NCI-H748 treated with DMSO at 0.1 percent for 48 hours (cell line): ENCODE measurements around the gene TET3.

Experiments
- DNase-seq: peaks from one replicate; lab custom pipeline; 2025; lab: John Stamatoyannopoulos, UW

Gene TET3

DNA sequence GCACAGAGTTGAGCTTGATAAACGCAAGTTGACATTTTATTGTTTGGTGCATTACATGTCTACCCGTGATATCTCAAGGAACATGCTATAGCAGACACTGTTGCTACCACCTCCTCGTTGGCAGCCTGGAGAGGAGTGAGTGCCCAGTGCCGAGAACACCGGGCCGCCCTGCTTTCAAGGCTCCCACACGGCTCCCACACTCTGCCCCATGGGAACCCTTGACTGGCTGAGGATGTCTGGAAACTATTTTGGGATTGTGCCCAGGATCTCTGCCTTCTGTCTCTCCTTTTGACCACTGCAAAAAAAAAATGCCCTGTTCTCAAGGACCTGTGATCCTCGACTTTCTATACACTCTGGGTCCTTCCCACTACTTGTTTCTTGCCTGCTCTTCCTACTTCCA, 21.1 kb downstream of the TET3 start:
- DNase-seq, result no peak

GRCh38 chr2:74006459-74006858, 21.7 kb downstream of the TET3 start:
- no peak for DNase-seq

DNA sequence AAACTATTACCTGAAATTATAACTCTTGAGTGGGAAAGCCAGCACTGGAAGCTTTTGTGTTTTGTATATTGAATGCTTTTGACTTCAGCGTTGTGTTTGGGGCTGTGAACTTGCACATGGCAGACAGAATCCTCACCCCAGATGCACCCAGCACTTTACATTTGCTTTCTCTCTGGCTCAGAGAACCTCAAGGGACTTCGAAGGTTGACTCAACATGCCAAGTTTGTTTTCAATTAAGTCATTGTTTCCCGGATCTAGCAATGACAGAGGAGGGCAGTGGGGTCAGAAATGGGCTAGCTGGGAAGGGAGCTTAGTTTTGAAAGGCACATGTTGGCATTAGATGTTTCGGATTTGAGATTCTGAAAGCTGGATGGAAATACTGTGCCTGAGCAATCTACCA, 22.4 kb downstream of the TET3 start:
- no peak for DNase-seq

DNA sequence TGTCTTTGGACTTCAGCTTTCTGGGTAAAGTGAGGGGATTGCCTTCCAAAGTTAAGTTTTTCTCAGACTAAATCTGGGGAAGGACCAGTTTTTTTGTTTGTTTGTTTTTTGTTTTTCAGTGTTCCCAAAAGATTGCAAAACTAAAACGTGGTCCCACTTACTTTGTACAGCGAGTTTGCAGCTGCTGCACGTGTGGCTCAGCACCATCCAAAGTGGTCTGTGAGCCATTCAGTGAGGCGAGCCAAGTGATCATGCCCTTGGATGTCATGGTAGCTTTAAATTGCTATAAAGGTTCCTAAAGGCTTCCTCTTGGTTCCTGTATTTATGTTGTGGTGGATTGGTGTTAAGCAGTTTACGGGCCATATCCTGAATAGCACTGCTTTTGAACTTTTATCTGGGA, 23.0 kb downstream of the TET3 start:
- no peak for DNase-seq

- no peak for DNase-seq
Measured at GRCh38 chr2:74008761-74009395, 24.2 kb downstream of the TET3 start.

DNA sequence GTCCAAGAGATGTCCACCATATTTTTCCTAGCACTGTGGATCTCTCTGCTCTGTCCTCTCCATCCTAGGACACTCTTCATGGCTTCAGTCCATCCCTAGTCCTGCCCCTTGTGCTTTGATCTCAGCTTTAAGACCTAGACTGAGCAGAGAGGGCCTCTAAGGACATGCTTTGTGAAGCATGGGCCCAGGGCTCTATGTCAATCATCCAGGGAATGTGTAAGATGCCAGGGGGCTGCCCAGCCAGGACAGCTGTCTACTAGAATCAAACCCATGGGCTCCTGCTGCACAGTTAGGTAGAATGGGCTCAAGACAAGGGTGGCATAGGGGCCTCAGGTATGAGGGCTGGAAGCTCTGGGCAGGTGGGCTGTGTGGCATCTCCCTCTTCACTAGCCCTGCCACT, 24.9 kb downstream of the TET3 start:
- DNase-seq, result no peak

GRCh38 chr2:74010087-74010541, 25.4 kb downstream of the TET3 start:
- no peak for DNase-seq

DNA sequence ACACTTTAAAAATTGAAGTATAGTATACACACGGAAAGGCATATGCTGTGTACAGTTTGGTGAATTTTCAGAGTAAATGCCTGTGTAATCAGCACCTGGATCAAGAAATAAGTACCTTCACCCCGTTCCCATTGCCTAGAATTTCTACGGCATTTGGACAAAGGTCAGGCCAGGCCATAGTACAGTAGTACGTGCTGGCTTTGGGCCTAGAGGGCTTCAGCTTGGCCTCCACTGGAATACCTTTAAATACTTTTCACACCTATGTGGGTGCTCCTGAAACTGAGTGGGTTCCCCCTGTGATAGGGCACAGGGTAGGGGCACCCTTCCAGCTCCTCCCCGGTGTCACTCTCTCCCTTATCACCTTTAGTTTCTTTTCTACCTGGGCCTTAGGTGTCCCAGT, 26.5 kb downstream of the TET3 start:
- DNase-seq, result no peak

- DNase-seq, result no peak
Measured at GRCh38 chr2:74014813-74015212, 30.1 kb downstream of the TET3 start.

DNA sequence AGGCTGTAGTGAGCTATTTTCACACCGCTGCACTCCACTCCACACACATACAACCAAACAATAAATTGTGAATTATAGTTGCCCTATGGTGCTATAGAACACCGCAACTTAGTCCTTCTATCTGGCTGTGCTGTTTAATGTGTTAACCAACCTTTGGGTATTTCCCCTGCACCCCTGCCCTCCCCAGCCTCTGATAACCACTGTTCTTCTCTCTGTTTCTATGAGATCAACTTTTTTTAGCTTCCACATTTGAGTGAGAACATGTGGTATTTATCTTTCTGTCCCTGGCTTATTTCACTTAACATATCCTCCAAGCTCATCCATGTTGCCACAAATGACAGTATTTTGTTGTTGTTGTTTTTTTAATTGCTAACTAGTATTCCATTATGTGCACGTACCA, 32.5 kb downstream of the TET3 start:
- DNase-seq, result no peak

GRCh38 chr2:74019516-74019915, 34.8 kb downstream of the TET3 start:
- DNase-seq, result no peak

GRCh38 chr2:74020702-74021406, 36.1 kb downstream of the TET3 start:
- DNase-seq, result no peak

GRCh38 chr2:74021407-74021755, 36.7 kb downstream of the TET3 start:
- no peak for DNase-seq

- no peak for DNase-seq
Measured at GRCh38 chr2:74024216-74024615, 39.5 kb downstream of the TET3 start.

DNA sequence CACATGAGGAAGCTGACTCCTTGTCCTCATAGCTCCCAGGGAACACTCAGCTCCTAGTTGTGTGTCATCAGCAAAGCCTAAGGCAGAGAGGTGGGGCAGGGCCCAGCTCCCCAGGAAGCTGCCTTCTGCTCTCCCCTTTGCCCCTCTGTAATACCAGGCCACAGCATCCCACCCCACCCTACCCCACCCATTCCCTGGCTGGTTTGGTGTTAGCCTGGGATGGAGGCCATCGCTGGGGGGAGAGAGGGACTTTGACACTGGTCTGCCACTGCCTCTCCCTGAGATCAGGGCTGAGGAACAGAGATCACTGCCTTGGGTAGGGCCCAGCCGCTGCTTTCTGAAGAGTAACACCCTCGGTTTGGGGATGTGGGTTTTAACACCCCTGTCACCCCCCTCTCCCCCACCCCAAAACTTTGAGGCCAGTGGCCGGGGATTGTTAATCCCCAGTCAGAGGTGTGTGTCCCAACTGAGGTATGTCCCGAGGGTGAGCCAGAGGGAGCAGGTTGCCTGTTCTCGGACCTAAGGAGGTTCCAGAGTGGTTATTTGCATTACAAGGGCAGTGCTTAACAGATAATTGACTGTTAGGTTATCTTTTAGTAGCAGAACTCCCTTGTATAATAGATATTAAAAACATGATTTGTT, 41.4 kb downstream of the TET3 start:
- no peak for DNase-seq

- DNase-seq, result no peak
Measured at GRCh38 chr2:74026687-74027241, 42.1 kb downstream of the TET3 start.

DNA sequence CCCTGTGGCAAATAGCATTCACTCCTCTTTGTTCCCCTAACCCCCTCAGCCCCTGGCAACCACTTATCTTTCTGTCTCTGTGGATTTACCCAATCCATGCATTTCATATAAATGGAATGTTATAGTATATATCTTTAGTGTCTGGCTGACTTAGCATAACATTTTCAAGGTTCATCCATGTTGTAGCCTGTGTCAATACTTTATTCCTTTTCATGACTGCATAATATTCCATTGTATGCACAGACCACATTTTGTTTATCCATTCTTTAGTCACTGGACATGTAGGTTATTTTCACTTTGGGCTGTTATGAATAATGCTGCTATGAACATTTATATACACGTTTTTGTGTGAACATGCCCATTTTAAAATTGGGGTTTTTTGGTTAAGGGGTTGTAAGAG, 42.8 kb downstream of the TET3 start:
- DNase-seq, result no peak

DNA sequence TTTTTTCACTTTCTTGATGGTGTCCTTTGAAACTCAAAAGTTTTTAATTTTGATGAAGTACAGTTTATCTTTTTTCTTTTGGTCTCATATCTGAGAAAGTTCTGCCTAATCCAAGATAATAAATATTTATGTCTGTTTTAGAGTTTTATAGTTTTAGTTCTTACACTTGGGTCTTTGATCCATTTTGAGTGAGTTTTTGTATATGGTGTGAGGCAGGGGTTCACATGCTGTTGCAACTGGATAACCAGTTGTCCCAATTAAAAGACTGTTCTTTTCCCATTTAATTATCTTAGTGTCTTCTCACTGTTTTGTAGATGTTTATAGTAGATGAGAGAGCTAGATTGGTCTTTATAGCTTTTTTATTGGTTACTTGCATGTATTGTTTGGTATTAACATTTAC, 43.6 kb downstream of the TET3 start:
- no peak for DNase-seq

DNA sequence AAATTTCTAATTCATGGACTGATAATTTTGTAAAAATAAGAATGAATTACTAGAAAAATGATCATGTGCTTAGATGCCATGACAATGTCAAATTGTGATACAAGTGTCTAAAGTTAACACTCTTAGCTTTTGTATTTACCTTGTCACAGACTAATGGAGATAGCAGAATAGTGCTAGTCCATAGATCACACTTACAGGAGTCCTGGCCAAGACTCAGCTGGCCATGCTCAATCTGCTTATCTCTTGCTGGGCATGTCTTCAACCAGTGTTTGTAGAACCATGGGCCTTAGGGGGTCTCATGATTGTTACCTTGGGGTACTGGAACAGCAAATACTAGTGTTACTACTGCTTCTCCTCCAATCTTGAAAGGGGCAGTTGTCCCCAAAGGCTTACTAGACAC, 44.0 kb downstream of the TET3 start:
- no peak for DNase-seq

DNA sequence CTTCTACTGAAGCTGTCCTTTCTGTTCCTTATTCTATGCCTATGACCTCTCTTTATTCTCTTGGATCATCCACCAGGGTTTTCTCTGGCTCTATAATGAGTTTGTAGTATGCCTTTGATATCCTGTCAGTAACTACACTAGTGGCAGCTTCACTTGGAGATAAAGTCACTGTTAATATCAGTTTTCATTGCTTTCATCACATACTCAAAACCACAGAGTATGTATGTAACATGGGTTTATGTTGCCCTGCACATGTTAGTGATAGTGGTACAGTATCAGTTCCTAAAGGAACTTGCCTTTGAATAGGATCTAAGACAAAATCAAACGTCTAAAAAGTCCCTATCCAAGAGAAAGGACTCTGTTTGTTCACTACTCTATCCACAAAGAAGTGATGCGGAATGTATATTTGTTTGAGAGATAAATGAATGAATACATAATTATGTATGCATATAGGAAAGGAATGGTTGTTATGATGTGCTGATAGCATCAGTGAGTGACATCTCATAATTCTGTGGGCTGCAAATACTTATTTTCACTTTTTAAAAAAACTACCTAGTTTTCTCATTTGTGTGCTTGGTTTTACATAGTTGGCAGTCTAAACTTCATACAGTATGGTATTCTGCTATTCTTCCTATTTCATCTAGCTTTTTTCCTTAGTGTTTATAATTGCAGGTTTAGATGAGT, 45.1 kb downstream of the TET3 start:
- no peak for DNase-seq

DNA sequence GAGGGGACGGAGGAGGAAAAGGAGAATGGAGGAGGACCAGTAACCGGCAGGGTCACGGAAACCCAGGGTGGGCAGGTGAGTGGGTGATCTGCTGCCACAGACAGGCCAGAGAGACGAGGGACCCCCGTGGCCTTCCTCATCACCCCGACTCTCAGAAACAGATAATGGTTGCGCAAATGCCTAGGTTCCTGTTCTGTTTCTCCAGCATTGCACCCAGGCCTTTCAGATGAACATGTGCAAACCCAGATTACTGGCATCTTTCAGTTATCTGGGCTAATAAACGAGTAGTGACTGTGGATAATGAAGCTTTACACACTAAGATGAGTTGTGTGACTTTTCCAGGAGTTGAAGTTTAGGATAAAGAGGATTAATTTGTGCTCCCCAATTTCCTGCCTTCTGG, 46.5 kb downstream of the TET3 start:
- DNase-seq, result no peak

DNA sequence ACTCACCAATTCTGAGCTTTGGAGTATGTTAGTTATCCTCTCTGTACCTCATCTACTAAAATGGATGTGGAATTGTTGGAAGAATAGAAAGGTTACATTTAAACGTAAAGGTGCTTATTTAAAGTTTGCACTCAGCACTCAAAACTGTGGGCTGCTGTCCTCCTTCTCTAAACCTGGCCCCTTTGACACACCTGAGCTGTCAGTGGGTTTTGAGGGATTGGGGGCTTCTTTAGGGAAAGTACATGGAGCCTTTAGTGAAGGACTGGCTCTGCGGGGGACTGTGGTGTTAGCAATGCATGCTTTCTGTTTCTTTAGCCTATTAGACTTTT, 47.2 kb downstream of the TET3 start:
- no peak for DNase-seq

DNA sequence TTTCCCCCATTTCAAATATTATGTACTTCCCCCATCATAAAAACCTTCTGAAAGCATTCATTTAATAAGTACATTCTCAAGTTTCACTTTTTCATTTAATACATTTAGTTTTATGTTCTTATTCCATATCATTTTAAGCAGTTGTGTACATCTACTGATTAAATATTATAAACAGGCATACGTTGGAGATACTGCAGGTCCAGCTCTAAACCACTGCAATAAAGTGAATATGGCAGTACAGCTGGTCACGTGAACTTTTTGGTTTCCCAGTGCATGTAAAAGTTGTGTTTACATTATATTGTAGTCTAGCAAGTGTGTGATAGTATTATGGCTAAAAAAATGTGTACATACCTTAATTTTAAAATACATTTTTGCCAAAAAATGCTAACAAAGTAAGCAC, 48.7 kb downstream of the TET3 start:
- DNase-seq, result no peak
